DND-41 (cell line): ENCODE data around the gene XPR1.

ENCODE experiments used
- EZH2 ChIP-seq: IDR thresholded peaks from 3 replicates; pipeline ENCODE4 v1.6.1; 2012; ENCODE audit warnings: borderline replicate concordance, low read depth, mild to moderate bottlenecking, moderate library complexity, low read length, inconsistent platforms; ENCODE audit not compliant: severe bottlenecking
- TF ChIP-seq, protein P1 (sequence below): IDR thresholded peaks from 2 replicates; pipeline ENCODE4 v1.5.1; 2012; ENCODE audit warnings: borderline replicate concordance, low read length, moderate library complexity, mild to moderate bottlenecking; ENCODE audit not compliant: poor library complexity, severe bottlenecking; ENCODE audit errors: extremely low read depth

DNA sequence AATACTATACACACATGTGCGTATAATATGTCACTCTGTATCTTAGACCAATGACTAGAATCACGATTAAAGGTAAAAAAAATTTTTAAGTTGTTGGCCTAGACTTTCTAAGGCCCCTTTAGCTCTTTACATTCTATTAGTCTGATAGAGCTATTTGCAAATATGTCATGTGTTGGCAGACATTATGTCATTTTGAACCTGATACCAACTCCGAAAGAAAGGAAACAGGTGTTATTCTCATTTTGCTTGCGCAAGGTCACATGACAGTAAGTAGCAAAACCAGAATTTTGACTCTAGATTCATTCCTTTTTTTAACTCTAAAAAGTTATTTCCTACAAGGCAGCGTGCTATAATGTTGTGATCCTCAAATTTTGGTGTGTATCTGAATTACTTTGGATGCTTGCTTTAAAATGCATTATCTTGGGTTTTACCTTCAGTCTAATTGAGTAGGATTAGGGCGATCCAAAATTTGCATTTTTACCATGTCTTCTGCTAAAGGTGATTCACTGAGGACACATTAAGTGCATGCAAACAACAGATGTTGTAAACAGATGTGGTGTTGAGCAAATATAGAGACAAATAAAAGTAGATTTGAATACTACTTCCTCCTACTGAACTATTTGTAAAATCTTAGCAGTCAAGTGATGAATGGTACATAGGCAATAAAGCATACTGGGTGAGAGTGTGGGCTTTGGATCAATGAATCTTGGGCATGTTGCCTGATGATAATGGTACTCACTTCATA, 217.4 kb downstream of the XPR1 start:
- TF ChIP-seq, protein P1, sequence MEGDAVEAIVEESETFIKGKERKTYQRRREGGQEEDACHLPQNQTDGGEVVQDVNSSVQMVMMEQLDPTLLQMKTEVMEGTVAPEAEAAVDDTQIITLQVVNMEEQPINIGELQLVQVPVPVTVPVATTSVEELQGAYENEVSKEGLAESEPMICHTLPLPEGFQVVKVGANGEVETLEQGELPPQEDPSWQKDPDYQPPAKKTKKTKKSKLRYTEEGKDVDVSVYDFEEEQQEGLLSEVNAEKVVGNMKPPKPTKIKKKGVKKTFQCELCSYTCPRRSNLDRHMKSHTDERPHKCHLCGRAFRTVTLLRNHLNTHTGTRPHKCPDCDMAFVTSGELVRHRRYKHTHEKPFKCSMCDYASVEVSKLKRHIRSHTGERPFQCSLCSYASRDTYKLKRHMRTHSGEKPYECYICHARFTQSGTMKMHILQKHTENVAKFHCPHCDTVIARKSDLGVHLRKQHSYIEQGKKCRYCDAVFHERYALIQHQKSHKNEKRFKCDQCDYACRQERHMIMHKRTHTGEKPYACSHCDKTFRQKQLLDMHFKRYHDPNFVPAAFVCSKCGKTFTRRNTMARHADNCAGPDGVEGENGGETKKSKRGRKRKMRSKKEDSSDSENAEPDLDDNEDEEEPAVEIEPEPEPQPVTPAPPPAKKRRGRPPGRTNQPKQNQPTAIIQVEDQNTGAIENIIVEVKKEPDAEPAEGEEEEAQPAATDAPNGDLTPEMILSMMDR, result no peak
- TF ChIP-seq EZH2, result no peak
